ENCODE results near the gene FAM3D.

FAM3D gene

DNA sequence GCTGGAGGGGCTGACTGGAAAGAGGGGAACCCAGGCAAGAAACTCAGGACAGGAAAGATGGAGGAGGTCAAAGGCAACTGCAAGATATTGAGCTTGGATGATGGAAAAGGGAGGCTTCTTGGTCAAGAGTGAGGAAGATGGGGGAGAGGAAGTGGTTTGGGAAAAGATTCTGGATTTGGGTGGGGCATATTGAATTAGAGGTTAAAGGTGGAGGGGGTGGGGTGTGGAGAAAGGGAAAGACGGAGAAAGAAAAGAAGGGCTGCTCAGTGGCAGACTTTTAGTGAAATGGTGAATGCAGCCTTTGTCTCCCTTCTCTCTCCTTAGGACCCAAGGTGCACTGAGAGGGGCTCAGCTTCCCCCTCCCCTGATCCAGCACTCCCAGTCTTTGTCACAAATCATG, 655 bp upstream of the FAM3D start:
- TF ChIP-seq CTCF (IDR thresholded peaks at IDR 0.05): no peak

DNA sequence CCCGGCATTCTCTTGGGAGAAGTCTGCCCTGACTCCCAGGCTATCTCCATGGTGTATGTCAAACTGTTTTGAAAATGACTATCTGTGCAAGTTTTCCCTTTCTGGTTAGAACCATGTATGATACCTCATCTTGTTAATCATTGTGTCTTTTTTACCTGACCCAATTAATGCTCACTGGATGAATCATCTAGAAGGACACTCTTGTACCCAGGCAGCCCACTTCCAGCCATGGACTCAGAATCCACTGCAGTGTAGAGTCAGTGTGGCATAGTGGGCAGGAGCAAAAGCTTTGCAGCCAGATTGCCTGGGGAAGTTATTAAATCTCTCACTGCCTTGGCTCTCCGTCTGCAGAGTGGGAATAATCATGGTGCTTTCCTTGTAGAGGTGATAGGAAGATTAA, 1.2 kb downstream of the FAM3D start:
- no peak for TF ChIP-seq CTCF (IDR thresholded peaks at IDR 0.05)

- no peak for TF ChIP-seq CTCF (IDR thresholded peaks at IDR 0.05)
These were observed 2.0 kb downstream of the FAM3D start for GRCh38 chr3:58664611-58665010.

DNA sequence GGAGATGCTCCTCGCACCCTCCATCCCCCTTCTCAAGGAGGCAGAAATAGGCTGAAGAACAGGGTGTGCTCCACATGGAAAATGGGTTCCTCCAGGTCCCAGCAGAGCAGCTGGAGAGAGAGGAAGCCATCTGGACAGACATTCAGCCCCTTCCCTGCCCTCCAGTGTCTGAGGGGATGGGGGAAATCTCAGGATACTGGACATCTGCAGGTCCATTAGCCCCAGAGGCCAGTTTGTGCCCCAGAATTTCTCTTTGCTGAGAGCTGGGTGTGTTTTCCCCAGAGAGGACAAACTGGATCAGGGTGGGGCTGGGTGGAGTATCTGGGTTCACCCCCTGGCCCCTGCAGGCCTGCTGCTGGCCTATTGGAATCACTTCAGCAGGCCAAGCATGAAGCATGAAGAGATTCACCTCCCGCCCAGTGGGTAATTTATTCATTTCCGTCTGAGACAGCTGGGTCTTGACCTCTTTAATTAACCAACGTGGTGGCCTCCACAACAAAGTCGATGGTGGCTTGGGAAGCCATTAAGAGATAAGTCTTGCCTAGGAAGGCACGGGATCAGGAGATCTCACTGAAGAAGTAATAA, 4.6 kb downstream of the FAM3D start:
- TF ChIP-seq CTCF (IDR thresholded peaks at IDR 0.05): no peak

DNA sequence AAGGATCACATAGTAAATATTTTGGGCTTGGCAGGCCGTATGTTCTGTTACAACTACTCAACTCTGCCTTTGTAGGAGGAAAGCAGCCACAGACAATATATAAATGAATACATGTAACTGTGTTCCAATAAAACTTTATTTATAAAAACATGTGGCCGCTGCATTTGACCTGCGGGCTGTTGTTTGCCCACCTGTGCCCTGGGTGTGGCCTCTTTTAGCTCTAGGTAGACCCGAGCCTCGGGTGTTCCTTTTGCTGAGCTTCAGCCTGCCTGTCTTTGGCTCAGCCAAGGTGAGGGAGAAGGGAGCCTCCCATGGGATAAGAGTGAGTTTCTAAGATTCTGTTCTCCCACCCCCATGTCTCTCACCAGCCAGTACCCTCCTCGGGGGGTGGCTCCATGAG, 5.6 kb downstream of the FAM3D start:
- TF ChIP-seq CTCF (IDR thresholded peaks at IDR 0.05): no peak

- peak; percentile 58 for TF ChIP-seq CTCF (IDR thresholded peaks at IDR 0.05)
These were observed 7.4 kb downstream of the FAM3D start for GRCh38 chr3:58659051-58659675.

- TF ChIP-seq CTCF (IDR thresholded peaks at IDR 0.05): no peak
These were observed 8.1 kb downstream of the FAM3D start for GRCh38 chr3:58658508-58658907.

All from LNCAP (cell line).